Suprapubic skin (tissue), 4 donors: ENCODE data around the gene RNPEPL1. TPM values are rescaled to one million over a fixed set of nuclear protein-coding genes. Genes with fewer than 3 reads are reported as not detected.
"Not testable (repeated sequence)": the region's sequence is repeated elsewhere in the genome, so short reads cannot be mapped to it uniquely, and the experiment has no call there.

Experiments
- DNase-seq, 2 donors: peaks; one replicate each; pipeline ENCODE4 v3.0.0-alpha.2; 2019; ENCODE audit warnings: low spot score in 2 of 2
- H3K27ac ChIP-seq: fragments of 200-600 bp; sonication (generic); one replicate; pipeline ENCODE4 v1.5.1; 2019
- H3K27me3 ChIP-seq: fragments of 200-600 bp; sonication (generic); one replicate; pipeline ENCODE4 v1.5.1; 2019
- H3K36me3 ChIP-seq: fragments of 200-600 bp; sonication (generic); one replicate; pipeline ENCODE4 v1.5.1; 2019
- H3K4me1 ChIP-seq: fragments of 200-600 bp; sonication (generic); one replicate; pipeline ENCODE4 v1.5.1; 2019
- H3K4me3 ChIP-seq: fragments of 200-600 bp; sonication (generic); one replicate; pipeline ENCODE4 v1.5.1; 2019; ENCODE audit warnings: mild to moderate bottlenecking
- H3K9me3 ChIP-seq: fragments of 200-600 bp; sonication (generic); one replicate; pipeline ENCODE4 v1.5.1; 2019
- EP300 ChIP-seq: sonication (generic); formaldehyde crosslinking; IDR thresholded peaks from one replicate; pipeline ENCODE4 v1.6.1; 2017; ENCODE audit warnings: antibody characterized with exemption
- POLR2A ChIP-seq, 2 donors: fragments of 450-650 bp; IDR thresholded peaks; one replicate each; pipeline ENCODE4 v1.6.1; 2017; ENCODE audit warnings: antibody characterized with exemption in 2 of 2, mild to moderate bottlenecking in 2 of 2, moderate library complexity in 2 of 2
- POLR2AphosphoS5 ChIP-seq, 3 donors: sonication (generic); formaldehyde crosslinking; IDR thresholded peaks; one replicate each; pipeline ENCODE4 v1.6.1; 2017; ENCODE audit warnings: antibody characterized with exemption in 3 of 3
- WGBS: methylation state at CpG from one replicate; pipeline ENCODE4 v1.1.5; 2018; 5-methylcytosine and 5-hydroxymethylcytosine counted together
- total RNA-seq, 4 donors: library from RNA; depleted of rRNA; stranded (reverse); fragments of >200 nt; gene quantifications; one replicate each; pipeline ENCODE4 v1.1.0, GENCODE V29; 2016
- TF ChIP-seq, protein P1 (sequence below), 2 donors: fragments of 200-600 bp in 1 of 2; fragments of 450-650 bp in 1 of 2; sonication (generic) in 1 of 2; IDR thresholded peaks; one replicate each; pipeline ENCODE4 v1.5.1; 2016 to 2019; ENCODE audit warnings: antibody characterized with exemption in 2 of 2, mild to moderate bottlenecking in 1 of 2, moderate library complexity in 1 of 2

The RNPEPL1 gene
- total RNA-seq, 4 donors from 2014 or later: 70.8 to 104 (median 72.6) TPM

DNA sequence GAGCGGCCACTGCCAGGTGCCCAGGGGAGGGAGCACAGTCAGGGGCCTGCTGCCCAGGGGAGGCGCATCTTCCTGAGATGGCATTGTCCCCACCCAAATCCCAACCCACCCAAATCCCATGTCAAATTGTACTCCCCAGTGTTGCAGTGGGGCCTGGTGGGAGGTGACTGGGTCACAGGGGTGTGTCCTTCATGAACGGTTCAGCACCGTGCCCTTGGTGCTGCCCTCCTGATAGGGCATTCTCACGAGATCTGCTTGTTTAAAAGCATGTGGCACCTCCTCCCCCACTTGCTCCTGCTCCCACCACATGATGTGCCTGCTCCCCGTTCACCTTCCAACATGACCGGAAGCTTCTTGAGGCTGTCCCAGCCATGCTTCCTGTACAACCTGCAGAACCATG lies 38.1 kb upstream of the RNPEPL1 start:
- H3K9me3 ChIP-seq: peaks cover 11% of the 10 kb centered on the region
- DNase-seq: no peak
- peaks cover 51% of the 10 kb centered on the region for H3K36me3 ChIP-seq
- H3K27me3 ChIP-seq: no peaks in the 10 kb centered on the region
- TF ChIP-seq EP300 (no peak), POLR2A (IDR thresholded peaks at IDR 0.05) (no peak), POLR2AphosphoS5 (IDR thresholded peaks at IDR 0.05) (no peak)
- TF ChIP-seq, protein P1, sequence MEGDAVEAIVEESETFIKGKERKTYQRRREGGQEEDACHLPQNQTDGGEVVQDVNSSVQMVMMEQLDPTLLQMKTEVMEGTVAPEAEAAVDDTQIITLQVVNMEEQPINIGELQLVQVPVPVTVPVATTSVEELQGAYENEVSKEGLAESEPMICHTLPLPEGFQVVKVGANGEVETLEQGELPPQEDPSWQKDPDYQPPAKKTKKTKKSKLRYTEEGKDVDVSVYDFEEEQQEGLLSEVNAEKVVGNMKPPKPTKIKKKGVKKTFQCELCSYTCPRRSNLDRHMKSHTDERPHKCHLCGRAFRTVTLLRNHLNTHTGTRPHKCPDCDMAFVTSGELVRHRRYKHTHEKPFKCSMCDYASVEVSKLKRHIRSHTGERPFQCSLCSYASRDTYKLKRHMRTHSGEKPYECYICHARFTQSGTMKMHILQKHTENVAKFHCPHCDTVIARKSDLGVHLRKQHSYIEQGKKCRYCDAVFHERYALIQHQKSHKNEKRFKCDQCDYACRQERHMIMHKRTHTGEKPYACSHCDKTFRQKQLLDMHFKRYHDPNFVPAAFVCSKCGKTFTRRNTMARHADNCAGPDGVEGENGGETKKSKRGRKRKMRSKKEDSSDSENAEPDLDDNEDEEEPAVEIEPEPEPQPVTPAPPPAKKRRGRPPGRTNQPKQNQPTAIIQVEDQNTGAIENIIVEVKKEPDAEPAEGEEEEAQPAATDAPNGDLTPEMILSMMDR (IDR thresholded peaks at IDR 0.05): no peak
- 91% methylated on average over 7 of the region's 7 CpGs for WGBS
- H3K4me1 ChIP-seq: no peaks in the 10 kb centered on the region
- no peak overlapping the region for H3K4me3 ChIP-seq
- H3K27ac ChIP-seq: no peak overlapping the region

DNA sequence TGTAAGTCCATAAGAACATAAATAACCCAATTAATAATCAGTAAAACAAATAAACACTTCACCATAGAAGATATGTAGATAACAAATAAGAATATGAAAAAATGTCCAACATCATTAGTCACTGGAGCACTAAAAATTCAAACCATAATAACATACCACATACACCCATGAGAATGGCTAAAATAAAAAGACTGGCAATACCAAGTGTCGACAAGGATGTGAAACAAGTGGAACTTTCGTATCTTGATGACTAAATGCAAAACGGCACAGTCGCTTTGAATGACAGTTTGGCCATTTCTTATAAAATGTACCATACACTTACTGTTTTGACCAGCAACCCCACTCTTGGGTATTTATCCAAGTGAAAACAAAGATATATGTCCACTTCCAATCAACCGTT lies 37.2 kb upstream of the RNPEPL1 start:
- no peak overlapping the region for H3K27ac ChIP-seq
- no peak overlapping the region for H3K4me3 ChIP-seq
- WGBS: 97% methylated on average over 5 of the region's 5 CpGs
- peaks cover 44% of the 10 kb centered on the region for H3K36me3 ChIP-seq
- H3K9me3 ChIP-seq: peaks cover 11% of the 10 kb centered on the region
- no peaks in the 10 kb centered on the region for H3K4me1 ChIP-seq
- DNase-seq: no peak
- H3K27me3 ChIP-seq: no peaks in the 10 kb centered on the region
- TF ChIP-seq POLR2AphosphoS5 (IDR thresholded peaks at IDR 0.05) (no peak), POLR2A (IDR thresholded peaks at IDR 0.05) (no peak), EP300 (no peak)
- TF ChIP-seq, protein P1 (IDR thresholded peaks at IDR 0.05): no peak

DNA sequence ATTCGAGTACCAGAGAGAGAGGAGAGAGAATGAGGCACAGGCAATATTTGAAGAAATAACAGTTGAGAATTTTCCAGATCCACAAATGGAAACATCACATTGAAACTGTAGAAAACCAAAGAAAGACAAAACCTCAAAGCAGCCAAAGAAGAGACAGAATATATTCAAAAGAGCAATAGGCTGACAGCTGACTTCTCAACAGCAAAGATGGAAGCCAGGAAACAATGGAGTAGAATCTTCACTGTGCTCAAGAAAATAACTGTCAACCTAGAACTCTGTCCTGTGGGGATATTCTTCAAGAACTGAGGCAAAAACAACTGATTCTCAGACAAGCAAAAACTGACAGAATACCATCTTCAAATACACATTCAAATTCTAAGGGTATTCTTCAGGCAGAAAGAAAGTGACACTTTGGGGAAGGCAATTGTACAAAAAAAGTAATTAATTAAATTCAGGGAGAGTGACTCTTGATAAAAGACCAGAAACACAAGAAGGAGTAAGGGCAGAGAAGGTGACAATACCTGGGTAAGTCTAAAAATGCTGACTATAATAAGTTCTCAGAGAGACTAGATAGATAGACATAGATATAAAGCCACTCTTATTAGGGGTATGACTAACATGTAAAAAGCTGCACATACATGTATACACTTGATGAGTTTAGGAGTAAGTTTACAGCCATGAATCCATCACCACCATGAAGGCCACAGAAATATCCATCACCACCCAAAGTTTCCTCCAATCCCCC lies 36.1 kb upstream of the RNPEPL1 start:
- DNase-seq: no peak
- Histone ChIP-seq H3K27me3 (no peaks in the 10 kb centered on the region), H3K4me1 (no peaks in the 10 kb centered on the region), H3K4me3 (no peak overlapping the region), H3K9me3 (peaks cover 11% of the 10 kb centered on the region), H3K27ac (no peak overlapping the region), H3K36me3 (peaks cover 40% of the 10 kb centered on the region)
- no peak for TF ChIP-seq EP300
- no peak for TF ChIP-seq POLR2AphosphoS5 (IDR thresholded peaks at IDR 0.05)
- TF ChIP-seq, protein P1 (IDR thresholded peaks at IDR 0.05): no peak
- no peak for TF ChIP-seq POLR2A (IDR thresholded peaks at IDR 0.05)
- WGBS: 100% methylated on average over 1 of the region's 1 CpG

DNA sequence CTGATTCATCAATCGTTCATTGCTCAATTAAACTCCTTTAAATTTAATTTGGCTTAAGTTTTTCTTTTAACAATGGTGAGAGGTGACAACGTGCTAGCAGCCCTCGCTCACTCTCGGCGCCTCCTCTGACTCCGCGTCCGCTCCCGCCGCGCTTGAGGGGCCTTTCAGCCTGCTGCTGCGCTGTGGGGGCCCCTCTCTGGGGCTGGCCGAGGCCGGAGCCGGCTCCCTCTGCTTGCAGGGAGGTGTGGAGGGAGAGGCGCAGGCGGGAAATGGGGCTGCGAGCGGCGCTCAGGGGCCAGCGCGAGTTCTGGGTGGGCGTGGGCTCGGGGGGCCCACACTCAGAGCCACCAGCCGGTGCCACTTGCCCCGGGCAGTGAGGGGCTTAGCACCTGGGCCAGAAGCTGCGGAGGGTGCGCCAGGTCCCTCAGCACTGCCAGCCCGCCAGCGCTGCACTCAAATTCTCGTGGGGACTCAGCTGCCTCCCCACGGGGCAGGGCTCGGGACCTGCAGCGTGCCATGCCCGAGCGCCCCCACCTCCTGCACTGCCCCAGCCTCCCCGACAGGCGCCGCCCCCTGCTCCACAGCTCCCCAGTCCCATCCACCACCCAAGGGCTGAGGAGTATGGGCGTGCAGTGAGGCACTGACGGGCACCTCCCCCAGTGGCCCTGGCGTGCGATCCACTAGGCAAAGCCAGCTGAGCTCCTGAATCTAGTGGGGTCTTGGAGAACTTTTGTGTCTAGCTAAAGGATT lies 30.1 kb upstream of the RNPEPL1 start:
- no peaks in the 10 kb centered on the region for H3K4me1 ChIP-seq
- no peaks in the 10 kb centered on the region for H3K27me3 ChIP-seq
- WGBS: 96% methylated on average over 25 of the region's 43 CpGs

DNA sequence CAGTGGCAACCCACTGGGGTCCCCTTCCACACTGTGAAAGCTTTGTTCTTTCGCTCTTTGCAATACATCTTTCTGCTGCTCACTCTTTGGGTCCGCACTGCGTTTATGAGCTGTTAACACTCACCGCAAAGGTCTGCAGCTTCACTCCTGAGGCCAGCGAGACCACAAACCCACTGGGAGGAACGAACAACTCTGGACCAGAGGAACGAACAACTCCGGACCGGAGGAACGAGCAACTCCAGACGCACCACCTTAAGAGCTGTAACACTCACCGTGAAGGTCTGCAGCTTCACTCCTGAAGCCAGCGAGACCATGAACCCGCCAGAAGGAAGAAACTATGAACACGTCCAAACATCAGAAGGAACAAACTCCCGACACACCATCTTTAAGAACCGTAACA lies 29.2 kb upstream of the RNPEPL1 start:
- DNase-seq, H3K27ac ChIP-seq, H3K4me3 ChIP-seq, H3K9me3 ChIP-seq, H3K4me1 ChIP-seq, H3K27me3 ChIP-seq: not testable (repeated sequence)
- H3K36me3 ChIP-seq: peaks cover 31% of the 10 kb centered on the region
- WGBS: 96% methylated on average over 17 of the region's 17 CpGs

More for the DNA sequence above, 30.1 kb upstream of the RNPEPL1 start:
- Histone ChIP-seq H3K36me3 (peaks cover 36% of the 10 kb centered on the region), H3K27ac (no peak overlapping the region), H3K9me3 (no peaks in the 10 kb centered on the region), H3K4me3 (no peak overlapping the region)
- no peak for DNase-seq
- no peak for TF ChIP-seq EP300
- TF ChIP-seq POLR2A (IDR thresholded peaks at IDR 0.05): no peak
- TF ChIP-seq, protein P1 (IDR thresholded peaks at IDR 0.05): no peak
- no peak for TF ChIP-seq POLR2AphosphoS5 (IDR thresholded peaks at IDR 0.05)
